Activated T-helper 1 cell treated with Interleukin-2 at 50 U/mL for 16 hours (primary cell): ENCODE data around the gene HMGCL.
A peak's percentile ranks its signal among the peaks of the same experiment; 100 is the strongest.
"Not testable (repeated sequence)": the region's sequence is repeated elsewhere in the genome, so short reads cannot be mapped to it uniquely, and the experiment has no call there.

Experiments
- DNase-seq: peaks from one replicate; pipeline ENCODE4 v3.0.0-alpha.2; 2020; ENCODE audit warnings: low read depth

The HMGCL gene

GRCh38 chr1:23826590-23826989 is 1.4 kb upstream of the HMGCL start:
- not testable (repeated sequence) for DNase-seq

GRCh38 chr1:23825762-23826522 is 713 bp upstream of the HMGCL start:
- DNase-seq: no peak

- no peak for DNase-seq
Measured at GRCh38 chr1:23824711-23825075, 536 bp downstream of the HMGCL start.

GRCh38 chr1:23823767-23824166 is 1.5 kb downstream of the HMGCL start:
- DNase-seq: no peak

- no peak for DNase-seq
Measured at GRCh38 chr1:23817633-23818032, 7.6 kb downstream of the HMGCL start.

GRCh38 chr1:23816906-23817305 is 8.3 kb downstream of the HMGCL start:
- no peak for DNase-seq

- no peak for DNase-seq
Measured at GRCh38 chr1:23816361-23816760, 8.9 kb downstream of the HMGCL start.

GRCh38 chr1:23814016-23814415 is 11.2 kb downstream of the HMGCL start:
- no peak for DNase-seq

GRCh38 chr1:23810818-23811540 is 14.2 kb downstream of the HMGCL start:
- DNase-seq: no peak

- peak; percentile 69 for DNase-seq
Measured at GRCh38 chr1:23809751-23810171, 15.5 kb downstream of the HMGCL start.

GRCh38 chr1:23807453-23807852 is 17.8 kb downstream of the HMGCL start:
- no peak for DNase-seq

GRCh38 chr1:23806280-23806679 is 18.9 kb downstream of the HMGCL start:
- no peak for DNase-seq

- DNase-seq: no peak
Measured at GRCh38 chr1:23805025-23805424, 20.2 kb downstream of the HMGCL start.

GRCh38 chr1:23804183-23804835 is 20.9 kb downstream of the HMGCL start:
- no peak for DNase-seq

GRCh38 chr1:23803674-23804073 is 21.6 kb downstream of the HMGCL start:
- no peak for DNase-seq

- DNase-seq: not testable (repeated sequence)
Measured at GRCh38 chr1:23802809-23803342, 22.4 kb downstream of the HMGCL start.

GRCh38 chr1:23801876-23802275 is 23.4 kb downstream of the HMGCL start:
- DNase-seq: no peak

GRCh38 chr1:23801338-23801748 is 23.9 kb downstream of the HMGCL start:
- no peak for DNase-seq

GRCh38 chr1:23800400-23801337 is 24.6 kb downstream of the HMGCL start, which contains the start of gene GALE:
GALE (minus strand) TSS chr1:23800754; CDS start chr1:23799007, 1,747 bp downstream.
- DNase-seq: peak; percentile 97

GRCh38 chr1:23799570-23800399 is 25.4 kb downstream of the HMGCL start:
- DNase-seq: no peak

GRCh38 chr1:23799255-23799569 is 26.0 kb downstream of the HMGCL start:
- DNase-seq: no peak
